NB4 (cell line): Measurements from ENCODE around the gene PLP1.

ENCODE experiments used
- MAX ChIP-seq: IDR thresholded peaks from 2 replicates; pipeline ENCODE4 v1.6.1; 2011; ENCODE audit warnings: low read depth, low read length
- POLR2A ChIP-seq: IDR thresholded peaks from 2 replicates; pipeline ENCODE4 v1.6.1; 2011; ENCODE audit warnings: mild to moderate bottlenecking; ENCODE audit not compliant: insufficient read length; ENCODE audit errors: extremely low read depth
- TF ChIP-seq, protein P1 (sequence below): IDR thresholded peaks from one replicate; pipeline ENCODE4 v1.5.1; 2012; ENCODE audit warnings: low read depth, low read length

DNA sequence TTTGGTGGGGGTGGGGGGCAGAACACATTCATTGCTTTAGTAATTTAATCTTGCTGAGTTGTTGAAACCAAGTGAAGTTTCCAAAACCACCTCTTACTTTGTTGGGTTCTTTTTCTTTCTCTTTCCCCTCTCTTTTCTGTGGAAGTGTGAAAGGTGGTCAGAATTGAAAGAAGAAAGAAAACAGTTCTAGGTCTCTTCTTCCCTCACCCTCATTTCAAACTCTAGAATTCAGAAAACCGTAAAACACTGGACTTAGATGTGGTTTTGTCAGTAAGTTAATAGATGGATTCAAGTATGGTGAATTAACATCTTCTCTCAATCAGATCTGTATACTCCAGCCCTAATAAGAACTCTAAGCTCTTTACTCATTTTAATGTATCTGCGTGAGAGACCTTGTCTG is 23.7 kb downstream of the PLP1 start:
- TF ChIP-seq, protein P1, sequence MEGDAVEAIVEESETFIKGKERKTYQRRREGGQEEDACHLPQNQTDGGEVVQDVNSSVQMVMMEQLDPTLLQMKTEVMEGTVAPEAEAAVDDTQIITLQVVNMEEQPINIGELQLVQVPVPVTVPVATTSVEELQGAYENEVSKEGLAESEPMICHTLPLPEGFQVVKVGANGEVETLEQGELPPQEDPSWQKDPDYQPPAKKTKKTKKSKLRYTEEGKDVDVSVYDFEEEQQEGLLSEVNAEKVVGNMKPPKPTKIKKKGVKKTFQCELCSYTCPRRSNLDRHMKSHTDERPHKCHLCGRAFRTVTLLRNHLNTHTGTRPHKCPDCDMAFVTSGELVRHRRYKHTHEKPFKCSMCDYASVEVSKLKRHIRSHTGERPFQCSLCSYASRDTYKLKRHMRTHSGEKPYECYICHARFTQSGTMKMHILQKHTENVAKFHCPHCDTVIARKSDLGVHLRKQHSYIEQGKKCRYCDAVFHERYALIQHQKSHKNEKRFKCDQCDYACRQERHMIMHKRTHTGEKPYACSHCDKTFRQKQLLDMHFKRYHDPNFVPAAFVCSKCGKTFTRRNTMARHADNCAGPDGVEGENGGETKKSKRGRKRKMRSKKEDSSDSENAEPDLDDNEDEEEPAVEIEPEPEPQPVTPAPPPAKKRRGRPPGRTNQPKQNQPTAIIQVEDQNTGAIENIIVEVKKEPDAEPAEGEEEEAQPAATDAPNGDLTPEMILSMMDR, result no peak
- TF ChIP-seq POLR2A (no peak), MAX (no peak)
